CD8-positive, alpha-beta memory T cell (primary cell): Measurements from ENCODE around the gene EPHA4. TPM values are rescaled to one million over a fixed set of nuclear protein-coding genes. Genes with fewer than 3 reads are reported as not detected.

ENCODE experiments used
- CTCF ChIA-PET: fragments of 350-600 bp; sonication (Branson Sonifier 250); formaldehyde crosslinking; loops from one replicate; lab custom pipeline; 2021; ENCODE audit warnings: antibody characterized with exemption; lab: Charles Lee
- POLR2A ChIA-PET: fragments of 350-600 bp; sonication (Branson Sonifier 250); formaldehyde crosslinking; loops from one replicate; lab custom pipeline; 2021; ENCODE audit warnings: antibody characterized with exemption; lab: Charles Lee
- DNase-seq, 5 donors: peaks; one replicate each; pipeline versions ENCODE4 v3.0.0 to v3.0.0-alpha.2; 2020 to 2022; ENCODE audit warnings: mixed read lengths in 1 of 5
- H3K27ac ChIP-seq: one replicate; pipeline ENCODE4 v1.7.0; 2013; ENCODE audit warnings: low read depth, mild to moderate bottlenecking, low read length, moderate library complexity
- H3K27me3 ChIP-seq: 2 replicates; pipeline ENCODE4 v1.7.0; 2013; ENCODE audit warnings: low read length, mild to moderate bottlenecking; ENCODE audit not compliant: insufficient read depth, poor library complexity, severe bottlenecking
- H3K36me3 ChIP-seq: 2 replicates; pipeline ENCODE4 v1.7.0; 2013; ENCODE audit warnings: mild to moderate bottlenecking, low read length, moderate library complexity; ENCODE audit not compliant: insufficient read depth
- H3K4me1 ChIP-seq: 2 replicates; pipeline ENCODE4 v1.7.0; 2013; ENCODE audit warnings: mild to moderate bottlenecking, low read length, moderate library complexity; ENCODE audit not compliant: insufficient read depth
- H3K4me3 ChIP-seq: 2 replicates; pipeline ENCODE4 v1.7.0; 2013; ENCODE audit warnings: mild to moderate bottlenecking, low read length
- H3K9me3 ChIP-seq: 2 replicates; pipeline ENCODE4 v1.7.0; 2013; ENCODE audit warnings: mild to moderate bottlenecking, low read length
- H3K27ac Mint-ChIP-seq, 8 donors: one replicate each; pipeline ENCODE4 v1.8.0; 2020 to 2021; ENCODE audit warnings: mixed read lengths in 8 of 8, mild to moderate bottlenecking in 6 of 8, inconsistent platforms in 3 of 8, moderate library complexity in 3 of 8
- H3K27me3 Mint-ChIP-seq, 2 donors: one replicate each; pipeline ENCODE4 v1.8.0; 2020 to 2021; ENCODE audit warnings: mixed read lengths in 2 of 2, mild to moderate bottlenecking in 1 of 2, moderate library complexity in 1 of 2
- H3K36me3 Mint-ChIP-seq, 3 donors: one replicate each; pipeline ENCODE4 v1.8.0; 2020 to 2021; ENCODE audit warnings: mixed read lengths in 3 of 3, inconsistent platforms in 1 of 3, mild to moderate bottlenecking in 1 of 3
- H3K4me1 Mint-ChIP-seq, 3 donors: one replicate each; pipeline ENCODE4 v1.8.0; 2020 to 2021; ENCODE audit warnings: mixed read lengths in 3 of 3, inconsistent platforms in 1 of 3, mild to moderate bottlenecking in 1 of 3
- H3K4me3 Mint-ChIP-seq, 7 donors: one replicate each; pipeline ENCODE4 v1.8.0; 2020 to 2021; ENCODE audit warnings: mixed read lengths in 7 of 7, mild to moderate bottlenecking in 6 of 7, moderate library complexity in 4 of 7, inconsistent platforms in 2 of 7
- H3K9me3 Mint-ChIP-seq, 5 donors: one replicate each; pipeline ENCODE4 v1.8.0; 2020 to 2022; ENCODE audit warnings: mixed read lengths in 5 of 5, mild to moderate bottlenecking in 3 of 5, moderate library complexity in 2 of 5, inconsistent platforms in 1 of 5
- polyA plus RNA-seq: library from polyadenylated mRNA; unstranded; fragments of 300-500 nt; fragmentation: Illumina TruSeq; gene quantifications from one replicate; pipeline ENCODE4 v1.2.3, GENCODE V29; 2021
- total RNA-seq, 2 experiments: library from RNA; stranded (reverse); gene quantifications; one replicate each; pipeline ENCODE4 v1.2.3, GENCODE V29; 2021

EPHA4 gene
- total and polyA plus RNA-seq, 3 experiments from 2014 or later: 7.8 to 19.3 (median 10.2) TPM

- ChIA-PET POLR2A (no interaction called here), CTCF (no interaction called here)
- peaks cover 29 to 49% (median 47%) of the 10 kb centered on the region in 3 donors for H3K4me1 Mint-ChIP-seq
- Histone ChIP-seq H3K4me3 (no peak overlapping the region), H3K27ac (no peak overlapping the region), H3K4me1 (no peaks in the 10 kb centered on the region), H3K36me3 (no peaks in the 10 kb centered on the region), H3K9me3 (no peaks in the 10 kb centered on the region), H3K27me3 (no peaks in the 10 kb centered on the region)
- DNase-seq: no peak
- peak overlapping the region in 4 of 8 donors; percentile 1 to 68 (median 58) for H3K27ac Mint-ChIP-seq
- H3K4me3 Mint-ChIP-seq: peak overlapping the region in 1 of 7 donors; percentile 46
- peaks cover 6 to 16% (median 15%) of the 10 kb centered on the region in 3 donors for H3K36me3 Mint-ChIP-seq
- no peaks in the 10 kb centered on the region for H3K27me3 Mint-ChIP-seq
- H3K9me3 Mint-ChIP-seq: no peaks in the 10 kb centered on the region
These were observed 69.7 kb downstream of the EPHA4 start for GRCh38 chr2:221502270-221503010.

GRCh38 chr2:221501883-221502269 is 70.2 kb downstream of the EPHA4 start:
- Mint-ChIP-seq H3K27me3 (no peaks in the 10 kb centered on the region), H3K36me3 (peaks cover 8 to 18% (median 16%) of the 10 kb centered on the region in 3 donors), H3K4me1 (peaks cover 29 to 46% (median 45%) of the 10 kb centered on the region in 3 donors), H3K4me3 (peak overlapping the region in 1 of 7 donors; percentile 2), H3K27ac (peak overlapping the region in 1 of 8 donors; percentile 1), H3K9me3 (no peaks in the 10 kb centered on the region)
- Histone ChIP-seq H3K4me3 (no peak overlapping the region), H3K9me3 (no peaks in the 10 kb centered on the region), H3K36me3 (no peaks in the 10 kb centered on the region), H3K4me1 (no peaks in the 10 kb centered on the region), H3K27ac (no peak overlapping the region), H3K27me3 (no peaks in the 10 kb centered on the region)
- ChIA-PET CTCF (no interaction called here), POLR2A (no interaction called here)
- no peak for DNase-seq

GRCh38 chr2:221501210-221501882 is 70.8 kb downstream of the EPHA4 start:
- H3K36me3 Mint-ChIP-seq: peaks cover 6 to 19% (median 16%) of the 10 kb centered on the region in 3 donors
- H3K4me3 Mint-ChIP-seq: no peak overlapping the region
- Histone ChIP-seq H3K4me1 (no peaks in the 10 kb centered on the region), H3K27me3 (no peaks in the 10 kb centered on the region), H3K9me3 (no peaks in the 10 kb centered on the region), H3K36me3 (no peaks in the 10 kb centered on the region), H3K4me3 (no peak overlapping the region), H3K27ac (no peak overlapping the region)
- no peaks in the 10 kb centered on the region for H3K9me3 Mint-ChIP-seq
- peaks cover 29 to 46% (median 45%) of the 10 kb centered on the region in 3 donors for H3K4me1 Mint-ChIP-seq
- DNase-seq: no peak
- ChIA-PET POLR2A (interaction anchor here (1.5 kb wide), 1 partner anchor 17 kb away, joined by 8 read pairs; no protein-coding TSS in a partner anchor), CTCF (interaction anchor here (0.9 to 3.1 kb wide), 2 partner anchors 16 to 71 kb away, joined by 3 to 15 read pairs; partner anchors contain the start of gene EPHA4)
- peak overlapping the region in 1 of 8 donors; percentile 31 for H3K27ac Mint-ChIP-seq
- H3K27me3 Mint-ChIP-seq: no peaks in the 10 kb centered on the region

GRCh38 chr2:221500501-221501209 is 71.4 kb downstream of the EPHA4 start:
- Histone ChIP-seq H3K27ac (no peak overlapping the region), H3K4me3 (no peak overlapping the region), H3K27me3 (no peaks in the 10 kb centered on the region), H3K4me1 (no peaks in the 10 kb centered on the region), H3K36me3 (no peaks in the 10 kb centered on the region), H3K9me3 (no peaks in the 10 kb centered on the region)
- DNase-seq: no peak
- Mint-ChIP-seq H3K27ac (peak overlapping the region in 5 of 8 donors; percentile 3 to 53 (median 47)), H3K27me3 (no peaks in the 10 kb centered on the region), H3K36me3 (peaks cover 6 to 23% (median 16%) of the 10 kb centered on the region in 3 donors), H3K4me3 (no peak overlapping the region), H3K4me1 (peaks cover 29 to 46% (median 45%) of the 10 kb centered on the region in 3 donors), H3K9me3 (no peaks in the 10 kb centered on the region)
- CTCF ChIA-PET: interaction anchor here (0.9 to 3.1 kb wide), 5 partner anchors 10 to 72 kb away, joined by 3 to 15 read pairs (median 3); partner anchors contain the start of gene EPHA4
- POLR2A ChIA-PET: interaction anchor here (1.5 kb wide), 1 partner anchor 18 kb away, joined by 8 read pairs; no protein-coding TSS in a partner anchor

- POLR2A ChIA-PET: no interaction called here
- Mint-ChIP-seq H3K4me3 (no peak overlapping the region), H3K36me3 (peaks cover 7 to 54% (median 32%) of the 10 kb centered on the region in 3 donors), H3K4me1 (peaks cover 15 to 23% (median 15%) of the 10 kb centered on the region in 3 donors), H3K27ac (peak overlapping the region in 2 of 8 donors; percentile 14 to 54), H3K27me3 (no peaks in the 10 kb centered on the region), H3K9me3 (no peaks in the 10 kb centered on the region)
- Histone ChIP-seq H3K4me3 (no peak overlapping the region), H3K9me3 (no peaks in the 10 kb centered on the region), H3K36me3 (no peaks in the 10 kb centered on the region), H3K4me1 (no peaks in the 10 kb centered on the region), H3K27ac (no peak overlapping the region), H3K27me3 (no peaks in the 10 kb centered on the region)
- CTCF ChIA-PET: interaction anchor here (1.3 to 2.0 kb wide), 2 partner anchors 13 to 78 kb away, joined by 3 to 4 read pairs; no protein-coding TSS in a partner anchor
- no peak for DNase-seq
These were observed 76.4 kb downstream of the EPHA4 start for GRCh38 chr2:221495731-221496130.

GRCh38 chr2:221494556-221494955 is 77.5 kb downstream of the EPHA4 start:
- Histone ChIP-seq H3K27me3 (no peaks in the 10 kb centered on the region), H3K27ac (no peak overlapping the region), H3K4me3 (no peak overlapping the region), H3K4me1 (no peaks in the 10 kb centered on the region), H3K36me3 (no peaks in the 10 kb centered on the region), H3K9me3 (no peaks in the 10 kb centered on the region)
- no peak for DNase-seq
- H3K4me1 Mint-ChIP-seq: peaks cover 5 to 18% (median 7%) of the 10 kb centered on the region in 3 donors
- ChIA-PET CTCF (interaction anchor here (1.3 to 2.0 kb wide), 2 partner anchors 12 to 79 kb away, joined by 3 to 4 read pairs; no protein-coding TSS in a partner anchor), POLR2A (no interaction called here)
- peaks cover 7 to 47% (median 29%) of the 10 kb centered on the region in 3 donors for H3K36me3 Mint-ChIP-seq
- H3K9me3 Mint-ChIP-seq: no peaks in the 10 kb centered on the region
- H3K27me3 Mint-ChIP-seq: no peaks in the 10 kb centered on the region
- no peak overlapping the region for H3K4me3 Mint-ChIP-seq
- peak overlapping the region in 1 of 8 donors; percentile 68 for H3K27ac Mint-ChIP-seq

GRCh38 chr2:221493391-221493790 is 78.7 kb downstream of the EPHA4 start:
- CTCF ChIA-PET: interaction anchor here (1.0 kb wide), 1 partner anchor 24 kb away, joined by 3 read pairs; no protein-coding TSS in a partner anchor

More at GRCh38 chr2:221493391-221493790, 78.7 kb downstream of the EPHA4 start:
- no peak for DNase-seq
- Mint-ChIP-seq H3K4me3 (no peak overlapping the region), H3K9me3 (no peaks in the 10 kb centered on the region), H3K36me3 (peaks cover 7 to 49% (median 29%) of the 10 kb centered on the region in 3 donors), H3K27me3 (no peaks in the 10 kb centered on the region), H3K27ac (no peak overlapping the region), H3K4me1 (peaks cover 5 to 18% (median 7%) of the 10 kb centered on the region in 3 donors)
- Histone ChIP-seq H3K27ac (no peak overlapping the region), H3K27me3 (no peaks in the 10 kb centered on the region), H3K4me1 (no peaks in the 10 kb centered on the region), H3K36me3 (no peaks in the 10 kb centered on the region), H3K9me3 (no peaks in the 10 kb centered on the region), H3K4me3 (no peak overlapping the region)
- POLR2A ChIA-PET: no interaction called here
